Suprapubic skin (tissue), 4 donors: Measurements from ENCODE around the gene RHOT1. TPM values are rescaled to one million over a fixed set of nuclear protein-coding genes. Genes with fewer than 3 reads are reported as not detected.

Experiments used
- DNase-seq, 2 donors: peaks; one replicate each; pipeline ENCODE4 v3.0.0-alpha.2; 2019; ENCODE audit warnings: low spot score in 2 of 2
- H3K27ac ChIP-seq: fragments of 200-600 bp; sonication (generic); one replicate; pipeline ENCODE4 v1.5.1; 2019
- H3K27me3 ChIP-seq: fragments of 200-600 bp; sonication (generic); one replicate; pipeline ENCODE4 v1.5.1; 2019
- H3K36me3 ChIP-seq: fragments of 200-600 bp; sonication (generic); one replicate; pipeline ENCODE4 v1.5.1; 2019
- H3K4me1 ChIP-seq: fragments of 200-600 bp; sonication (generic); one replicate; pipeline ENCODE4 v1.5.1; 2019
- H3K4me3 ChIP-seq: fragments of 200-600 bp; sonication (generic); one replicate; pipeline ENCODE4 v1.5.1; 2019; ENCODE audit warnings: mild to moderate bottlenecking
- H3K9me3 ChIP-seq: fragments of 200-600 bp; sonication (generic); one replicate; pipeline ENCODE4 v1.5.1; 2019
- CTCF ChIP-seq, 2 donors: fragments of 200-600 bp in 1 of 2; fragments of 450-650 bp in 1 of 2; sonication (generic) in 1 of 2; IDR thresholded peaks; one replicate each; pipeline ENCODE4 v1.5.1; 2016 to 2019; ENCODE audit warnings: antibody characterized with exemption in 2 of 2, mild to moderate bottlenecking in 1 of 2, moderate library complexity in 1 of 2
- EP300 ChIP-seq: sonication (generic); formaldehyde crosslinking; IDR thresholded peaks from one replicate; pipeline ENCODE4 v1.6.1; 2017; ENCODE audit warnings: antibody characterized with exemption
- POLR2A ChIP-seq, 2 donors: fragments of 450-650 bp; IDR thresholded peaks; one replicate each; pipeline ENCODE4 v1.6.1; 2017; ENCODE audit warnings: antibody characterized with exemption in 2 of 2, mild to moderate bottlenecking in 2 of 2, moderate library complexity in 2 of 2
- POLR2AphosphoS5 ChIP-seq, 3 donors: sonication (generic); formaldehyde crosslinking; IDR thresholded peaks; one replicate each; pipeline ENCODE4 v1.6.1; 2017; ENCODE audit warnings: antibody characterized with exemption in 3 of 3
- WGBS: methylation state at CpG from one replicate; pipeline ENCODE4 v1.1.5; 2018; 5-methylcytosine and 5-hydroxymethylcytosine counted together
- total RNA-seq, 4 donors: library from RNA; depleted of rRNA; stranded (reverse); fragments of >200 nt; gene quantifications; one replicate each; pipeline ENCODE4 v1.1.0, GENCODE V29; 2016

The RHOT1 gene
- total RNA-seq, 4 donors from 2014 or later = 50.0 to 102 (median 61.4) TPM

- H3K9me3 ChIP-seq = no peaks in the 10 kb centered on the region
- H3K36me3 ChIP-seq = no peaks in the 10 kb centered on the region
- H3K4me1 ChIP-seq = peaks cover 29% of the 10 kb centered on the region
- no peak for DNase-seq
- no peak for TF ChIP-seq CTCF (IDR thresholded peaks at IDR 0.05)
- no peak for TF ChIP-seq POLR2A (IDR thresholded peaks at IDR 0.05)
- no peak for TF ChIP-seq POLR2AphosphoS5 (IDR thresholded peaks at IDR 0.05)
- TF ChIP-seq EP300 = no peak
- H3K4me3 ChIP-seq = peak overlapping the region; percentile 81
- no peak overlapping the region for H3K27ac ChIP-seq
- H3K27me3 ChIP-seq = peaks cover 46% of the 10 kb centered on the region
- under 1% methylated on average over 20 of the region's 78 CpGs for WGBS
Observed at GRCh38 chr17:32266389-32267301, 124.3 kb downstream of the RHOT1 start.

DNA sequence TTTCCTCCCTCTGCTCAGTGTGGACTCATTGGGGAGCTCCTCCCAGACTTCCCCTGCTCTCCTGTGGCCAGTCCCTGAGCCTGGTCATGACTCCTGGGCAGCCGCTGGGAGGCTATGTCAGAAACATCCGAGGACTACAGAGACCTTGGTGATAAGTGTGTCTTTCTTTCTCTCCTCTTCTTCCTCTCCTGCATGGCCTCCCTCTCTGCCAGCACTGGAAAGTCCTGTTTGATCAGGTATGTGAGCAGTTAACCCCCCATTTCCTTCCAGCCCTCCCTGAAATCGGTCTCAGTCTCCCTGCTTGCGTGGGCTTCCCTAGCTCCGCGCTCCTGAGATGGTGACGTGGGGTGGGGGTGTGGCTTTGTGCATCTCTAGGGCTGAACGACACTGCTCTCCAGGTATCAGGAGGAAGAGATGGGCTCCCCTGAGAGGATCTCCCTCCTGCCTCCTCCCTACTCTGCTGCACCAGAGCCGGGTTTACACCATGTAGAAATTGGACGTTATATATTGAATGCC is 125.4 kb downstream of the RHOT1 start:
- no peak overlapping the region for H3K27ac ChIP-seq
- DNase-seq = no peak
- no peak overlapping the region for H3K4me3 ChIP-seq
- 19% methylated on average over 10 of the region's 10 CpGs for WGBS
- no peaks in the 10 kb centered on the region for H3K9me3 ChIP-seq
- no peak for TF ChIP-seq POLR2AphosphoS5 (IDR thresholded peaks at IDR 0.05)
- TF ChIP-seq EP300 = no peak
- no peak for TF ChIP-seq CTCF (IDR thresholded peaks at IDR 0.05)
- no peak for TF ChIP-seq POLR2A (IDR thresholded peaks at IDR 0.05)
- H3K36me3 ChIP-seq = no peaks in the 10 kb centered on the region
- H3K4me1 ChIP-seq = peaks cover 29% of the 10 kb centered on the region
- H3K27me3 ChIP-seq = peaks cover 46% of the 10 kb centered on the region

DNA sequence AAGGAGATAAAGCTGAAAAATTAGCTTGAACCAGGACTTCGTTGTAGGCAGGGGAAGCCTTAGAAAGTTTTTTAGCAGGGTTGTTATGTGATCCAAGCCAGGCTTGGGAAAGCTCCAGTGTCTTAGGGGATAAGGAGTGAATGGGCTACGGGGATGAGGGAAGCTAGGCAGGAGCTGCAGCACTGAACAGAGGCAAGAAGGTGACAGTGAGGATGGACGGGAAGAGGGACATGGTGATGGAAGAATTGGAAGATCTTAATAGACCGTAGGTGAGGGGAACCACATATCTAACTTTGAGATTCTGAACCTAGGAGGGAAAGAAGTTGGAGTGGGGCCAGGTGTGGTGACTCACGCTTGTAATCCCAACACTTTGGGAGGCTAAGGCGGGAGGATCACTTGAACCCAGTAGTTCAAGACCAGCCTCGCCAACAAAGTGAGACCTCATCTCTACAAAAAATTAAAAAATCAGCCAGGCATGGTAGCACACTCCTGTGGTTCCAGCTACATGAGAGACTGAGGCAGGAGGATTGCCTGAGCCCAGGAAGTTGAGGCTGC is 126.5 kb downstream of the RHOT1 start:
- 70% methylated on average over 7 of the region's 7 CpGs for WGBS

DNA sequence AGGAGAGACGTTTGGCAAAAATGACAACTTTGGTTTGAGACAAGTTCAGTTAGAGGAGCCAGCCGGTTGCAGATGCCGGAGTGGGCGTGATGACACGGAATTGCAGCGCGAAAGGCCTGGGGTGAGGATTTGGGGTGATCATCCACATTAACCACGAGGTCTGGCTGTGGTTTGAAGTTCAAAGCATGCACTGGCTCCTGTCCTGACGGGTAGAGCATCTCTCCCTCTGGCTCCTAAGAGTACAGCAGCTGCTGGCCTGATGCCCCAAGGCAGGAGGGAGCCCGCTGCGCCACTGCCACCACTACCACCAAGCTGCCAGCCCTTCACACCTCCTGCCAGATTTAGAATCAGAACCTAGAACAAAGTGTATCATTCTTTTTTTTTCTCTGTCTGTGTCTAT is 127.1 kb downstream of the RHOT1 start:
- WGBS = 46% methylated on average over 11 of the region's 11 CpGs
- no peaks in the 10 kb centered on the region for H3K36me3 ChIP-seq
- H3K27me3 ChIP-seq = peaks cover 40% of the 10 kb centered on the region
- H3K27ac ChIP-seq = no peak overlapping the region
- no peaks in the 10 kb centered on the region for H3K9me3 ChIP-seq
- H3K4me1 ChIP-seq = peaks cover 29% of the 10 kb centered on the region
- no peak overlapping the region for H3K4me3 ChIP-seq
- DNase-seq = no peak
- TF ChIP-seq CTCF (IDR thresholded peaks at IDR 0.05) (no peak), EP300 (no peak), POLR2AphosphoS5 (IDR thresholded peaks at IDR 0.05) (no peak), POLR2A (IDR thresholded peaks at IDR 0.05) (no peak)

More for the DNA sequence above, 126.5 kb downstream of the RHOT1 start:
- peaks cover 29% of the 10 kb centered on the region for H3K4me1 ChIP-seq
- no peaks in the 10 kb centered on the region for H3K9me3 ChIP-seq
- peaks cover 44% of the 10 kb centered on the region for H3K27me3 ChIP-seq
- DNase-seq = no peak
- H3K36me3 ChIP-seq = no peaks in the 10 kb centered on the region
- no peak overlapping the region for H3K4me3 ChIP-seq
- TF ChIP-seq POLR2A (IDR thresholded peaks at IDR 0.05) (no peak), POLR2AphosphoS5 (IDR thresholded peaks at IDR 0.05) (no peak), EP300 (no peak), CTCF (IDR thresholded peaks at IDR 0.05) (no peak)
- no peak overlapping the region for H3K27ac ChIP-seq

- H3K9me3 ChIP-seq = no peaks in the 10 kb centered on the region
- 93% methylated on average over 8 of the region's 8 CpGs for WGBS
- H3K4me3 ChIP-seq = no peak overlapping the region
- no peak for DNase-seq
- peaks cover 36% of the 10 kb centered on the region for H3K27me3 ChIP-seq
- no peak overlapping the region for H3K27ac ChIP-seq
- peaks cover 11% of the 10 kb centered on the region for H3K4me1 ChIP-seq
- no peaks in the 10 kb centered on the region for H3K36me3 ChIP-seq
- TF ChIP-seq CTCF (IDR thresholded peaks at IDR 0.05) = no peak
- no peak for TF ChIP-seq POLR2AphosphoS5 (IDR thresholded peaks at IDR 0.05)
- TF ChIP-seq EP300 = no peak
- no peak for TF ChIP-seq POLR2A (IDR thresholded peaks at IDR 0.05)
Observed at GRCh38 chr17:32271844-32272243, 129.5 kb downstream of the RHOT1 start.
